ENCODE data around the gene ACP6.
A peak's percentile ranks its signal among the peaks of the same experiment; 100 is the strongest.
"Not testable (repeated sequence)": the region's sequence is repeated elsewhere in the genome, so short reads cannot be mapped to it uniquely, and the experiment has no call there.

The ACP6 gene

DNA sequence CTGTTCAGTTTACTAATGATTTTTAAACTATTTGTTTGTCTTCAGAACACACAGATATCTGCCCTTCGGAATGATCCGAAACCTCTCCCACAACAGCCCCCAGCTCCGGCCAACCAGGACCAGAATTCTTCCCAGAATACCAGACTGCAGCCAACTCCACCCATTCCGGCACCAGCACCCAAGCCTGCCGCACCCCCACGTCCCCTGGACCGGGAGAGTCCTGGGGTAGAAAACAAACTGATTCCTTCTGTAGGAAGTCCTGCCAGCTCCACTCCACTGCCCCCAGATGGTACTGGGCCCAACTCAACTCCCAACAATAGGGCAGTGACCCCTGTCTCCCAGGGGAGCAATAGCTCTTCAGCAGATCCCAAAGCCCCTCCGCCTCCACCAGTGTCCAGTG is 51.6 kb downstream of the ACP6 start:
- DNase-seq, result no peak

DNA sequence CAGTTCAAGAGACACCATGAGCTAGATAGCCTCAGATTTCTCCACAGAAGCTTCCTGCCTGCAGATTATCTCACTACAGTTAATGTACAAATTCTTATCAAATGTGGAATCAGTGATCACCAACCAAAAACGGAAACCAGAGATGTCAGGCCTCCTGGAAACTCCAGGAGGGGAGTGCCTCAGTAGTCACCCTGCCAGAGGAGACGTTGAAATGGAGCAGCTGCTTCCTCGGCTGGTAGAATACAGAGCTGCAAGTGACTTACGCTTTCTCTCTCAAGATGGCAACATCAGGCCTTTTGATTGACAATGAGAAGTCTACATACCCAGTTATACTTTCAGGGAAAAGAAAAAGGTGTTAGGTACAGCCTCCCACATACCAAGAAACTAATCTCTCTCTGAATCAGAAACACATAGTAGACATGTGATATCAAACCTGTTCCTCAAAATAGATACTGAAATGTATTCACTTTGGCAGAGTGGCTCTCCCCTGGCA is 52.2 kb downstream of the ACP6 start:
- peak; percentile 37 to 55 for DNase-seq

DNA sequence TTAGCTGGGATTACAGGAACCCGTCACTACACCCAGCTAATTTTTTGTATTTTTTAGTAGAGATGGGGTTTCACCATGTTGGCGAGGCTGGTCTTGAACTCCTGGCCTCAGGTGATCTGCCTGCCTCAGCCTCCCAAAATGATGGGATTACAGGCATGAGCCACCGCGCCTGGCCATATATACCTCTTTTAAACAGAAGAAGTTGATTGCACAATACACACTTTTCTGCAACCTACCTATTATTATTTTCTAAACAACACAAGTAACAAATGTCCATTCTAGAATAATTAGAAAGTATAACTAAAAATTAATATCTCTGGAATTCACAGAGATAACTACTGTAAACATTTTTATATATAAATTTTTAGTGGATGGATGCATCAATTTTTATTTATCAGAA is 55.4 kb downstream of the ACP6 start:
- DNase-seq, result not testable (repeated sequence)

DNA sequence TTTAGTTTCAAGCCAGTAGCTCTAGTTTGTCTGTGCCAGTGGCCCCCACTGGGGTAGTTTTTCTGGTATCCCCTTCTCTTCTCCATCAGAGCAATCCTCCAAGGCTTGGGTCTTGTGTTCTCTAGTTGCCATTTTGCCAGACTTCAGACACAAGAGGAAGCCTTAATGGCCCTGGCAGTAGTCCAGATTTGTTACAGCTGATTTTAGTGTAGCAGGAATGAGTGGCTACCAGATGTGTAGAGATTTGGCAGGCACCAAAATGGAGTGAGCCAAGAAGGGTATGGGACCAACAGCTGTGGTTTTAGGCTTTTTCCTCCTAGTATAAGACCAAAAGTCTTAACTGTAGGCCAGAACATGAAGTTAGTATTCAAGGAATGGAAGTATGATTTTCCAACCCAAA is 56.8 kb downstream of the ACP6 start:
- DNase-seq, result no peak

GRCh38 chr1:147612366-147612765 is 58.0 kb downstream of the ACP6 start:
- DNase-seq, result no peak

DNA sequence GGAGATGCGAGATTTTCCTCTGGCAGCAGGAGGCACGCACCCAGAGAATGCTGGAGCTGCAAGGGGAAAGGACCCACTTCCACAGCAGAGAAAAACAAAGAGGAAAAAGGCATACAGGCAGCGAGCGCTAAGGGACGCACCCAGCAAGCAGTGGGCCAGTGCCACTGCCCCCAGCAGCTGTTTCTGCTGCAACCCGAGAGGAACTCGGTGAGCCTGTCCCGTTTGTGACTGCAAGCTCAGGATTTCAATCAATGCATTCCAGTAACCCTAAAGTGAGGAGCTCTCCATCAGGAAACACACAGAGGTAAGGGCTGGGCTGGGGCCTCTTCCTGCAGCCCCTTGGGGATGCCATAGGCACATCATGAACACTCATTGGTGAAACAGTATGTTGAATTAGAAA is 58.7 kb downstream of the ACP6 start:
- no peak for DNase-seq

- DNase-seq, result no peak
These were observed 59.3 kb downstream of the ACP6 start for GRCh38 chr1:147611021-147611426.

- no peak for DNase-seq
These were observed 61.0 kb downstream of the ACP6 start for GRCh38 chr1:147609358-147609757.

- DNase-seq, result no peak
These were observed 61.7 kb downstream of the ACP6 start for GRCh38 chr1:147608596-147608995.

DNA sequence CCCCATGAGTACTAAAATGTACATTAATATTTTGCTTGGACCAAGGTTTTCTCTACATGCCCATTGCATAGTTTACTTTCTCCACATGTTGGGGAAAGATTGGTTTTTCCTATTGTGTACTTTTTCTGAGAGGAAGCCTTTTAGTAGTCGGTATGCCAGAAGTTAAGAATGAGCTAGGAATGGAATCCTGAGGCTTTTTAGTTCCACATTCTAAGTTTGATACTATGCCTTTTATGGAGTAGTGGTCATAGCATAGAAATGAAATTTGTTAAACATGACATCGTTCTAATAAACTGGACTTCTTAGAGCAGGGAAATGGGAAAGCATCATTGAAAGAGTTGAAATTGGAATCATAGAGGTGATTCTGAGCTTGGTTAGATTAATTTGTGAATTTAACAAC is 64.7 kb downstream of the ACP6 start:
- no peak for DNase-seq

DNA sequence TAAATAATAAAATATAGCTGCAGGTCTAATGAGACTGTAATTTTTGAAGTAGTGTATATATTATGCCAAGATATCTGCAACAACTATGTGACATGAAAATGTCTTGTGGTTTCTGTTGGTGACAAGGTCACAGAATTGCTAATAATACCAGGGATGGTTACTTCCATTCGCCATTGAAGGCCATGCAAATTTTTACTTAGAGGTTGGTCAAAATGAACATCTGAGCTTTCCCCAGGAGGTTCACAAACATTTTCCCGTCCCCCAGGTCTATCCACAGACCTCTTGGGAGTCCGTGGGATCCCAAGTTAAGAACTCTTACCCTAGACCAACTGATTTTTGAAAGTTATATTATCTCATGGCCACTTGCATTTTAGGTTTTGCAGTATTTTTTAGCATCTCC is 66.3 kb downstream of the ACP6 start:
- no peak for DNase-seq

DNA sequence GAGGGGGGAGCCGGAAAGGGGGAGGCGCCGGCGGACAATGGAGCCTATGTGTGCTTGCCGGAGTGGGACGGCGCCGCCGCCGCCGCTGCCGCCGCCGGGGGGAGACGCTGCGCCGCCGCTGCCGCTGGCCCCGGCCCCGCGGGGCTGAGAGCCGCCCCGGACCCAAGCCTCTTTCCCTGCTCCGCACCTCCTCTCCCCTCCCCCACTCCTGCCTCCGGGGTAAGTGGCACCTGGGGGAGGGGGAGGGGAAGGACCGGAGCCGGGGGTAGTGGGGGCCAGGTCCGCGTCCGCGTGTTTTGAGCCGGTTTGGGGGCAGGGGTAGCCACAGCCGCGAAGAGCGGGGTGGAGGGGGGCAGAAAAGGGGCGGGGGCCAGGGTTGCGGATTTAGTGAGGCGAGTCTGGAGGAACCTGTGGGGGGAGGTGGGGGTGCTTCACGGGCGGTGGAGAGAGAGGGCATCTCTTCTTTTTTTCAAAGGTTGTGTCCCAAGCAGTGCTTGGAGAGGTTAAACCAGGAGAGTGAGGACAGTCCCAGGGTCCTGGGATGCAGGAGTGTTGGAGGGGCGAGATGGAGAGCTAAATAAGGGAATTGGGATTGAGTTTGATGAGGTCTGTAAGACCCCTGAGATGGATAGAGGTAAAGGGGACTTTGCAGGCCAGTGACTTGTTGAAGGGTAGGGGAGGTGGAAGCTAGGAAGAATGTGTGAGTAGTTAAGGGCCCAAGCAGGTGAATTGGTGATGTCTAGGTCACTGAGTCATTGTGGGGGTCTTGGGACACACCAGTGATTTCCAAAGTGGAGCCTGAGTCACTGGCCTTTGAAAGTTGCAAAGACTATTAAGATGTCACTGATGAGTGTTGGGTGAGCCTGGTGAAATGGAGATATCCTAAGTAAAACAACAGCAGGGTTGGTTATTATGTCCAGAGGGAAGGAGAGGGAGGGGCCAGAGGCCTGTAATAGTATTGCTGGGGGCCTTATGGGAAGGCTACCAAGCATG is 69.9 kb downstream of the ACP6 start:
- peak in 1 of 2 experiments; percentile 19 for DNase-seq

DNA sequence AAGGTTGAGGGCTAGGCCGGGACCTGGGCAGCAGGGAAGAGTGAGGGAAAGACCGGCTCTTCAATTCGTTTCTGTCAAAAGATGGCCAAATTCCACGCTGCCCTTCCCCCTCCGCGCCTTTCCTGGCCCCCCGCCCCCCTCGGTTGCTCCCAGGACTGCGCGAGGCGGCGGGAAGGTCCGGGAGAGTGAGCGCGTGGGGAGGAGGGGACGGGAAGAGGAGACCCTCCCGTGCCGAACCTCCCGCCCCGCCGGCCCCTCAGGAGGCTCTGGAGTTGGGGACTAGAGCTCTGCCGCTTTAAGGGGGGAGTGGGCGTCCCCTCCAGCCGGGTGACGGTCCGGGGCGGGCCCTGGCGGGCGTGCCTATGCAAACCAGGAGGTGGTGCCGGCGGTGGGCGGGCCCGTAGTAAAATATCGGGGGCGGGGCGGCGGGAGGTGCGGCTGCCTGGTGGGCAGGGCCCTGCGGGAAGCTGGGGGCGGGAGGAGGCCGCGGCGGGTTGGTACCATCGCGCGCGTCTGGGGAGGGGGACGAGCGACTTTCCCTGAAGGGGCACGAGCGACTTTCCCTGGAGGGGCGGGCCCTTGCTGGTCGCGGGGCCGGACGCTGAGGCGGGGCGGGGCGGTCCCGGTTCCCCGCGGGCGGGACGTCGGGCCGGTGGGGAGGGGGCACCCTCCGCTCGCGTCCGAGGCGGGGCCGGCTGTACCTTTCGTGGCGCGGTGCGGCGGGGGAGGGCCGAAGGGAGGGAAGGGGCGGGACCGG is 70.8 kb downstream of the ACP6 start:
- DNase-seq, result peak; percentile 96 to 97

- peak; percentile 32 to 43 for DNase-seq
These were observed 71.5 kb downstream of the ACP6 start for GRCh38 chr1:147598621-147599361.

DNA sequence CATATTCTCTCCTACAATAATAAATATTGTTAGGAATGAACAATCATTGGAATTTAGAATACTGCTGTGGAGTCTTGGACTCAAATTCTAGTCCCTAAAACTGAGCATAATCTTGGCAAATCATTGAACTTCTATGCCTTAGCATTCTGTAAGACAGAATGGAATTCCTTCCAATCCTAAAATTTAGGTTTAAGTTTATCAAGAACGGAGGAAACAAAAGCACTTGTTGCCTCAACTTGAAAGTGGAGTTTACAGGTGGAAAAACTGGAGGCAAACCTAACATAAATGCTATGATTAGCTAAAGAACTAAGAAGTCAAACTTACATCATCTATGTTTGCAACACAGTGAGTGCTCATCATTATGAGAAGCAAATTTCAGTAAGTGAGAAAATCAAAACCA is 73.3 kb downstream of the ACP6 start:
- no peak for DNase-seq
